Small intestine (tissue), 7 donors: ENCODE measurements around the gene CAMK1D. TPM values are rescaled to one million over a fixed set of nuclear protein-coding genes. Genes with fewer than 3 reads are reported as not detected.
"Not testable (repeated sequence)": the region's sequence is repeated elsewhere in the genome, so short reads cannot be mapped to it uniquely, and the experiment has no call there.

ENCODE experiments used
- DNase-seq, 2 donors: peaks; one replicate each; pipeline versions ENCODE4 v3.0.0 to v3.0.0-alpha.2; 2013
- FAIRE-seq: peaks from 2 replicates; lab custom pipeline; 2012; peaks lifted over from hg19 to GRCh38; lab: Jason Lieb, UNC
- H3K27ac ChIP-seq, 3 donors: one replicate each; pipeline ENCODE4 v1.5.1; 2013; ENCODE audit warnings: low read length in 2 of 3, mild to moderate bottlenecking in 2 of 3, control low read depth in 1 of 3, inconsistent platforms in 1 of 3, low read depth in 1 of 3, moderate library complexity in 1 of 3
- H3K27me3 ChIP-seq, 3 donors: one replicate each; pipeline ENCODE4 v1.6.1; 2013; ENCODE audit warnings: low read length in 3 of 3, inconsistent platforms in 1 of 3; ENCODE audit not compliant: control insufficient read depth in 3 of 3, insufficient read depth in 3 of 3
- H3K36me3 ChIP-seq, 3 donors: one replicate each; pipeline ENCODE4 v1.6.1; 2013; ENCODE audit warnings: low read length in 3 of 3, inconsistent platforms in 1 of 3, low read depth in 1 of 3, mild to moderate bottlenecking in 1 of 3, moderate library complexity in 1 of 3; ENCODE audit not compliant: control insufficient read depth in 3 of 3, insufficient read depth in 2 of 3
- H3K4me1 ChIP-seq, 3 donors: one replicate each; pipeline ENCODE4 v1.6.1; 2013; ENCODE audit warnings: low read length in 2 of 3, inconsistent platforms in 1 of 3, low read depth in 1 of 3, mild to moderate bottlenecking in 1 of 3, moderate library complexity in 1 of 3; ENCODE audit not compliant: control insufficient read depth in 3 of 3, insufficient read depth in 2 of 3
- H3K4me3 ChIP-seq, 3 donors: one replicate each; pipeline ENCODE4 v1.5.1; 2013; ENCODE audit warnings: low read length in 3 of 3, control low read depth in 1 of 3, inconsistent platforms in 1 of 3, low read depth in 1 of 3, mild to moderate bottlenecking in 1 of 3, moderate library complexity in 1 of 3
- H3K9me3 ChIP-seq, 2 donors: one replicate each; pipeline ENCODE4 v1.6.1; 2013; ENCODE audit warnings: low read depth in 1 of 2, low read length in 1 of 2; ENCODE audit not compliant: control insufficient read depth in 2 of 2, insufficient read depth in 1 of 2
- WGBS, 3 donors: extraction: QIAGEN DNeasy Blood & Tissue Kit; methylation state at CpG; one replicate each; pipeline ENCODE4 v1.1.7; 2013; 5-methylcytosine and 5-hydroxymethylcytosine counted together
- polyA plus RNA-seq, 4 donors: library from polyadenylated mRNA; stranded (reverse) in 3 of 4; unstranded in 1 of 4; fragments of 200-250 nt in 3 of 4; fragments of 120-200 nt in 1 of 4; gene quantifications; one replicate each; pipeline versions ENCODE4 v1.2.1 to v1.2.3, GENCODE V29; 2013
- donor health status: healthy with polysubstance abuse.
- donor health status: control.
- donor health status: control.
- donor health status: Bipolar disorder and iron deficiency.
- donor health status: healthy.

CAMK1D gene
- polyA plus RNA-seq, 4 donors: 0.45 to 9.7 (median 3.8) TPM

DNA sequence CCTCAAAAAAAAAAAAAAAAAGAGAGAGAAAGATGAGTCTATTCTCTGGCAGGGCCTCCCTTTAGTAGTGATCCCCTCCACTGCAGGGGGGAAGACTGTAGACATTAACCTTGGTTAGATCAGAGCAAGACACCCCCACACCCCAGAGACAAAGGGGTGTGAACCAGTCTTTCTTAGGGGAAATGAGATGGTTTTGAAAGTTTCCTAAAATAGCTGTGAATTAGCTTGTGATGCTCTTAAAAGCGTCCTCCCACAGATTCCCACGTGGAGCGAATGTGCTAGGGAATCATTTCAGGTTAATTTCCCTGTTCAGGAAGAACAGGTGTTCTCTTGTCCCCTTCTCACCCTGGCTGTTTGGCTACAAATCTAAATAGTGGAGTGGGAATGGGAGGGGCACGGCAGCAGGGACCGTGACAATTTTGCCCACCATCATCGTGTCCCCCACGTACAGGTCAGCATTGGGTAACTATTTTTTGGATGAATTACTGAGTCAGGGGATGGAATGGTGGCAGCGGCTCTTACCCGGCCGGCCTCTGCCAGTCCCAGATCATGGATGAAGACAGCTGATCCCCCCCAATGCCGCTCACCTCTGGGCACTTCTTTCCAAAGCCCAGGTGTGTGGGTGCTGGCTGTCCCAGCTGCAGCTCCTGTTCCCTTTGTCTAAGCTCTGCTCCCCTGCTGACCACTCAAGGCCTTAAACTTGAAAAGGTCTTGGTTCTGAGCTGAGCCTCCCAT lies 499.3 kb downstream of the CAMK1D start:
- no peak overlapping the region for H3K27ac ChIP-seq

DNA sequence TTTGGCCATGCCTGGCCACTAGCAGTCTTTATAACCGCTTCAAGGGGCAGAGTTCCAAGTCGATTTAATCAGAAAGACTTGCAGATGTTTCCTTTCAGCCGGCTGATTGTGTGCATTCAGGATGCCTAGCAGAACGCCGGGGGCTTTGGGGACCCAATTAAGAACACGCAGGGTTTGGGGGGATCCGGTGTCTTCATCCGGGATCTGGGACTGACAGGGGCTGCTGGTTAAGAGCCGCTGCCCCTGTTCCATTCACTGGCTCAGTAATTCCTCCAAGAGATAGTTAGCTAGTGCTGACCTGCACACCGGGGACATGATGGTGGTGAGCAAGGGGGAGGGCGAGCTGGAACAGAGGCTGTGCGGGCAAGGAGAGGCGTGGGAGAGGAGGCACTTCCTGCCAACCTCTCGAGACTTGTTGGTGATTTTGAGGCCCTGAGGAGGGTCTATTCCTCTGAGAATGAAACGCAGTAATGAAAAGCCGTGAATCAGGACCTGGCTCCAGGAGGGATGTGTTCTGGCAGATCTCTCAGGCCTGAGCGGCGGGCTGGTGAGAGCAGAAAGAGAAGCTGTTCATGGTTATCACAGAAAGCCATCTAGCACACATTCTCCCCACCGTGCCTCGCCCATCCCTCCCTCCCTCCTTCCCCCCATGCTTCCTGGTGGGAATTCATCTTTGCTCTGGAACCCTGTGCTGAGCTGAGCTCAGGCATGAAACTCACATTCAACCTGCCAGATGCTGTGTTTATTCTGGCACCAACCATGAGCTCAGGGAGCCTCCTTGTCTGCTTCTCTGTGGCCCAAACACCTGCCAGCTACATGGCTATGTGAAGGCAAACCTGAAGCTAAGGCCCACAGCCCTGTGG lies 500.2 kb downstream of the CAMK1D start:
- Histone ChIP-seq H3K4me3 (no peak overlapping the region), H3K9me3 (no peaks in the 10 kb centered on the region), H3K4me1 (no peaks in the 10 kb centered on the region), H3K27ac (no peak overlapping the region), H3K27me3 (no peaks in the 10 kb centered on the region), H3K36me3 (no peaks in the 10 kb centered on the region)
- no peak for FAIRE-seq
- no peak for DNase-seq
- WGBS, 3 donors: 45 to 65% (median 54%) methylated on average over 20 of the region's 20 CpGs

More for the DNA sequence above, 499.3 kb downstream of the CAMK1D start:
- FAIRE-seq: no peak
- no peaks in the 10 kb centered on the region for H3K27me3 ChIP-seq
- no peaks in the 10 kb centered on the region for H3K36me3 ChIP-seq
- H3K4me1 ChIP-seq: no peaks in the 10 kb centered on the region
- 82 to 84% (median 83%) methylated on average over 11 of the region's 11 CpGs for WGBS, 3 donors
- H3K9me3 ChIP-seq: no peaks in the 10 kb centered on the region
- H3K4me3 ChIP-seq: no peak overlapping the region
- DNase-seq: no peak

DNA sequence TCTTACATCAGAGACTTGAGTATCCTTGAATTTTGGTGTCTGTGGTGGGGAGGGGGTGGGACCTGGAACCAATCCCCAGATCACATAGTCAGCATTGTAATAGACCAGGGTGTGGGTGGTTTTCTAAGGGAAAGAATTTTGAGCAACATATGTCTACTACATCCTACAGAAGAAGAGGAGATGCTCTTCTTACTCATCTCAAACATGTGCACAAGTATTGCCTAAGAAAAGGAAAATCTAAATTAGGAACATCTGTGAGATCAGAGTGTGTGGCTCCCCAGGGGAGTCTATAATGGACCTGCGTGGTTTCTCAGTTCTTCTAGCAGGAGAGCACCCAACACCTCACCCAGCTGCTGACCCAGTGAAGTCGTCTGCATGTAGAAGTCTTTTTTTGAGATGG lies 503.3 kb downstream of the CAMK1D start:
- DNase-seq: no peak
- WGBS, 3 donors: 79 to 84% (median 79%) methylated on average over 2 of the region's 2 CpGs
- Histone ChIP-seq H3K9me3 (no peaks in the 10 kb centered on the region), H3K27me3 (peaks cover 0 to 3% (median 0%) of the 10 kb centered on the region in 3 donors), H3K27ac (no peak overlapping the region), H3K36me3 (no peaks in the 10 kb centered on the region), H3K4me1 (no peaks in the 10 kb centered on the region), H3K4me3 (no peak overlapping the region)
- FAIRE-seq: no peak

DNA sequence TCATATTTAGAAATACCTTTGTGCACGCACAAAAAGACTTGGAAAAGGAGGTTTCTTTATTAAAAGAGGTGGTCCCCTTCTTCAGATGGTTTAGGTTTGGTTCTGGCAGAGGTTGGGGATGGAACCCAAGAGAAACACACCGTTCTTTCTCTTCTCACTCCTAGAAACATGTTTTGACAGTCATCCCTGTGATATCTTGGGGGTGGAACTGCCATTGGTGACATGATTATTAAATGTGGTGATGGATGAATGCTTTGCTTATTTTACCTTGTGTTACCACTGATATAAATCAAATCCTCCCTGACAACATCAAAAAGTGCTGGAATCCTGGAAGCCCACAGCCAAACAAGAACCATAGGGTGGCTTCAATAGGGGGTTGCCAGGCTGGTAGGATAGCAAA lies 505.6 kb downstream of the CAMK1D start:
- Histone ChIP-seq H3K27ac (no peak overlapping the region), H3K36me3 (no peaks in the 10 kb centered on the region), H3K4me1 (no peaks in the 10 kb centered on the region), H3K27me3 (peaks cover 0 to 3% (median 0%) of the 10 kb centered on the region in 3 donors), H3K4me3 (no peak overlapping the region), H3K9me3 (no peaks in the 10 kb centered on the region)
- FAIRE-seq (no peak), DNase-seq (no peak)
- WGBS, 3 donors: 38 to 74% (median 39%) methylated on average over 2 of the region's 2 CpGs

DNA sequence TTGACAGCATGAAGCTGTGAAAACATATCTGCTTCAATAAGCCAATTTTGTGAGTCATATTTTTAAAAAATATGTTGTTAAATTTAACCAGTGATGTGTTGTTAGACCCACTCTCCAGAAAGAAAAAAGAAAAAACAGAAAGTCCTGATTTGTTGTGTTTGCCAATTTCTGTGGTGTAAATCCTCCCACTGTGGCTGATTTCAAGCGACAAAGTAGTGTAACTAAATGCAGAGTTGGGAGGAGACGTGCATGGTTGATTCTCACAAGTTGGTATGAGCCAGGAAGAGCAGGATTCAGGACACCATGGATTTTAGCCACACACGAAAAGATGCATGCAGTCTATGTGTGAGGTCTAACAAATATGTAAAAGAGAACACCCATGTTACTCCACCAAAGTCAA lies 513.1 kb downstream of the CAMK1D start:
- no peak overlapping the region for H3K4me3 ChIP-seq
- DNase-seq (no peak), FAIRE-seq (no peak)
- H3K4me1 ChIP-seq: no peaks in the 10 kb centered on the region
- H3K9me3 ChIP-seq: no peaks in the 10 kb centered on the region
- no peaks in the 10 kb centered on the region for H3K27me3 ChIP-seq
- 77 to 86% (median 77%) methylated on average over 3 of the region's 3 CpGs for WGBS, 3 donors
- H3K27ac ChIP-seq: no peak overlapping the region
- H3K36me3 ChIP-seq: no peaks in the 10 kb centered on the region

DNA sequence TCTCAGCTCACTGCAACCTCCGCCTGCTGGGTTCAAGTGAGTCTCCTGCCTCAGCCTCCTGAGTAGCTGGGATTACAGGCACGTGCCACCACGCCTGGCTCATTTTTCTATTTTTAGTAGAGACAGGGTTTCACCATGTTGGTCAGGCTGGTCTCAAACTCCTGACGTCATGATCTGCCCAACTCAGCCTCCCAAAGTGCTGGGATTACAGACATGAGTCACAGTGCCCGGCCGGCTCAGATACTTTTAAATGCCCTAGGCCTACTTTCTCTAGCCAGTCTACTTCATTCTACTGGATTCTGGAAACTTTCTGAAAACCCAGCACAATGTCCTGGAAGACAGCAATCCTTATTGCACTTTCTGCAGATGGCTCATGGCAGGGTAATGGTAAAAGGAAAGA lies 516.2 kb downstream of the CAMK1D start:
- not testable (repeated sequence) for H3K4me1 ChIP-seq, FAIRE-seq, DNase-seq, H3K36me3 ChIP-seq, H3K27ac ChIP-seq, H3K4me3 ChIP-seq, H3K27me3 ChIP-seq, H3K9me3 ChIP-seq
- WGBS, 3 donors: 89 to 94% (median 92%) methylated on average over 6 of the region's 6 CpGs

DNA sequence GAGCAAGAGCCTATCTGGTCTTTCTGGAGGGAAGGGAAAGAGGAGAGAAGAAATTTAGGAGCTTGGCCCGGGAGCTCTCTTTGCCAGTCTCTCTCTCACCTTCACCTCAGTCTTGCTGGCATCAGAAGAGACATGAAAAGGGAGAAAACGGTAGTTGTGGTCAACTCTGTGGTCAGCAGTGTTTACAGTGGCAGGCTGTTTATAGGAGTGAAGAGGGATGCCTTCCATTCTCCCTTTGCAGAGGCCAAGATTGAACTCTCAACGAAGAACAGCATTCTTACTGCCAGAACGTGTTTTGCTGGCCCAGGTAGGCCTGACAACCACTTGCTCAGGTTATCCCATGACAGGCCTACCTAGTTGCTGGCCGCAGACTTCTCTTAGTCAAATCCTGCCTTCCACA lies 518.9 kb downstream of the CAMK1D start:
- no peak for FAIRE-seq
- 66 to 76% (median 76%) methylated on average over 5 of the region's 5 CpGs for WGBS, 3 donors
- DNase-seq: no peak
- Histone ChIP-seq H3K9me3 (no peaks in the 10 kb centered on the region), H3K4me1 (no peaks in the 10 kb centered on the region), H3K36me3 (no peaks in the 10 kb centered on the region), H3K27me3 (no peaks in the 10 kb centered on the region), H3K27ac (no peak overlapping the region), H3K4me3 (no peak overlapping the region)

DNA sequence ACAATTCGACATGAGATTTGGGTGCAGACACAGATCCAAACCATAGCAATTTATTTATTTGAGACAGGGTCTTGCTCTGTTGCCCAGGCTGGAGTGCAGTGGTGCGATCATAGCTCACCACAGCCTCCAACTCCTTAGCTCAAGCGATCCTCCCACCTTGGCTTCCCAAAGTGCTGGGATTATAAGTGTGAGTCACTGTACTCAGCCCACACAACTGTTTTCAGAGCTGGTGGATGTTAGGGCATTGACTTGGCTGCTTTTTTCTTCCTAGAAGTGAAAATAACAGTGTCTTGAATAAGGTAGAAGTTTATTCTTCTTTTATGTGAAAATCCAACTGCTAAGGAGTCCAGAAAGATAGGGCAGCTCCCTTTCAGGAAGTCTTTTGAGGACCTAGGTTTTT lies 520.1 kb downstream of the CAMK1D start:
- Histone ChIP-seq H3K9me3 (no peaks in the 10 kb centered on the region), H3K36me3 (no peaks in the 10 kb centered on the region), H3K27ac (no peak overlapping the region), H3K27me3 (no peaks in the 10 kb centered on the region), H3K4me1 (no peaks in the 10 kb centered on the region), H3K4me3 (no peak overlapping the region)
- no peak for FAIRE-seq
- 89 to 90% (median 89%) methylated on average over 3 of the region's 3 CpGs for WGBS, 3 donors
- DNase-seq: no peak
